A673 (cell line): ENCODE measurements around the gene XPO6.

Experiments used
- EZH2 ChIP-seq: fragments of 200-600 bp; sonication (generic); IDR thresholded peaks from 2 replicates; pipeline ENCODE4 v1.6.1; 2017; ENCODE audit warnings: borderline replicate concordance, low read depth, mild to moderate bottlenecking, mixed read lengths, antibody characterized with exemption, low read length; ENCODE audit not compliant: poor library complexity, severe bottlenecking
- TF ChIP-seq, protein P1 (sequence below): fragments of 300-800, 200-600 bp; sonication (generic); conservative IDR thresholded peaks from 2 replicates; pipeline ENCODE4 v1.5.1; 2017; ENCODE audit warnings: low read depth, mild to moderate bottlenecking, antibody characterized with exemption, low read length, moderate library complexity, mixed read lengths

DNA sequence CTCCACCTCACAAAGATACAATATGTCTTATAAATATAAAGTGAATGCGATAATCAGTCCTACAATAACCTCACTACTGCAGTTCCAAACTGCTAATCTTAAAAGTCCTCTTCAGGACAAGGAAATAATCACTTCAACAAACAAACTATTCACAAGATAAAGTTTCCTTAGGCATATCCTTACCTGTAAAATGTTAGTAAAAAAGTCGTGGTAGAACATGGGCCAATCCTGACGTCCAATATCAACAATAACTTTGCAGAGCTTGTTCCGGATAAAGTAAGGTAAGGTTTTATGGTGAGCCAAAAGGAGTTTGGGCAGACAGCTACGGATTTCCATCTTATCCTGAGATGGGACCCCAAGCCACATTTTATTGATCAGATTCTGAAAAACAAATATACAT, 36.0 kb downstream of the XPO6 start:
- TF ChIP-seq, protein P1, sequence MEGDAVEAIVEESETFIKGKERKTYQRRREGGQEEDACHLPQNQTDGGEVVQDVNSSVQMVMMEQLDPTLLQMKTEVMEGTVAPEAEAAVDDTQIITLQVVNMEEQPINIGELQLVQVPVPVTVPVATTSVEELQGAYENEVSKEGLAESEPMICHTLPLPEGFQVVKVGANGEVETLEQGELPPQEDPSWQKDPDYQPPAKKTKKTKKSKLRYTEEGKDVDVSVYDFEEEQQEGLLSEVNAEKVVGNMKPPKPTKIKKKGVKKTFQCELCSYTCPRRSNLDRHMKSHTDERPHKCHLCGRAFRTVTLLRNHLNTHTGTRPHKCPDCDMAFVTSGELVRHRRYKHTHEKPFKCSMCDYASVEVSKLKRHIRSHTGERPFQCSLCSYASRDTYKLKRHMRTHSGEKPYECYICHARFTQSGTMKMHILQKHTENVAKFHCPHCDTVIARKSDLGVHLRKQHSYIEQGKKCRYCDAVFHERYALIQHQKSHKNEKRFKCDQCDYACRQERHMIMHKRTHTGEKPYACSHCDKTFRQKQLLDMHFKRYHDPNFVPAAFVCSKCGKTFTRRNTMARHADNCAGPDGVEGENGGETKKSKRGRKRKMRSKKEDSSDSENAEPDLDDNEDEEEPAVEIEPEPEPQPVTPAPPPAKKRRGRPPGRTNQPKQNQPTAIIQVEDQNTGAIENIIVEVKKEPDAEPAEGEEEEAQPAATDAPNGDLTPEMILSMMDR: no peak
- TF ChIP-seq EZH2: no peak
